CD8-positive, alpha-beta memory T cell (primary cell): ENCODE measurements around the gene NOS2. TPM values are rescaled to one million over a fixed set of nuclear protein-coding genes. Genes with fewer than 3 reads are reported as not detected.

Experiments used
- CTCF ChIA-PET: fragments of 350-600 bp; sonication (Branson Sonifier 250); formaldehyde crosslinking; loops from one replicate; lab custom pipeline; 2021; ENCODE audit warnings: antibody characterized with exemption; lab: Charles Lee
- POLR2A ChIA-PET: fragments of 350-600 bp; sonication (Branson Sonifier 250); formaldehyde crosslinking; loops from one replicate; lab custom pipeline; 2021; ENCODE audit warnings: antibody characterized with exemption; lab: Charles Lee
- DNase-seq, 5 donors: peaks; one replicate each; pipeline versions ENCODE4 v3.0.0 to v3.0.0-alpha.2; 2020 to 2022; ENCODE audit warnings: mixed read lengths in 1 of 5
- H3K27ac ChIP-seq: one replicate; pipeline ENCODE4 v1.7.0; 2013; ENCODE audit warnings: low read depth, mild to moderate bottlenecking, low read length, moderate library complexity
- H3K27me3 ChIP-seq: 2 replicates; pipeline ENCODE4 v1.7.0; 2013; ENCODE audit warnings: low read length, mild to moderate bottlenecking; ENCODE audit not compliant: insufficient read depth, poor library complexity, severe bottlenecking
- H3K36me3 ChIP-seq: 2 replicates; pipeline ENCODE4 v1.7.0; 2013; ENCODE audit warnings: mild to moderate bottlenecking, low read length, moderate library complexity; ENCODE audit not compliant: insufficient read depth
- H3K4me1 ChIP-seq: 2 replicates; pipeline ENCODE4 v1.7.0; 2013; ENCODE audit warnings: mild to moderate bottlenecking, low read length, moderate library complexity; ENCODE audit not compliant: insufficient read depth
- H3K4me3 ChIP-seq: 2 replicates; pipeline ENCODE4 v1.7.0; 2013; ENCODE audit warnings: mild to moderate bottlenecking, low read length
- H3K9me3 ChIP-seq: 2 replicates; pipeline ENCODE4 v1.7.0; 2013; ENCODE audit warnings: mild to moderate bottlenecking, low read length
- H3K27ac Mint-ChIP-seq, 8 donors: one replicate each; pipeline ENCODE4 v1.8.0; 2020 to 2021; ENCODE audit warnings: mixed read lengths in 8 of 8, mild to moderate bottlenecking in 6 of 8, inconsistent platforms in 3 of 8, moderate library complexity in 3 of 8
- H3K27me3 Mint-ChIP-seq, 2 donors: one replicate each; pipeline ENCODE4 v1.8.0; 2020 to 2021; ENCODE audit warnings: mixed read lengths in 2 of 2, mild to moderate bottlenecking in 1 of 2, moderate library complexity in 1 of 2
- H3K36me3 Mint-ChIP-seq, 3 donors: one replicate each; pipeline ENCODE4 v1.8.0; 2020 to 2021; ENCODE audit warnings: mixed read lengths in 3 of 3, inconsistent platforms in 1 of 3, mild to moderate bottlenecking in 1 of 3
- H3K4me1 Mint-ChIP-seq, 3 donors: one replicate each; pipeline ENCODE4 v1.8.0; 2020 to 2021; ENCODE audit warnings: mixed read lengths in 3 of 3, inconsistent platforms in 1 of 3, mild to moderate bottlenecking in 1 of 3
- H3K4me3 Mint-ChIP-seq, 7 donors: one replicate each; pipeline ENCODE4 v1.8.0; 2020 to 2021; ENCODE audit warnings: mixed read lengths in 7 of 7, mild to moderate bottlenecking in 6 of 7, moderate library complexity in 4 of 7, inconsistent platforms in 2 of 7
- H3K9me3 Mint-ChIP-seq, 5 donors: one replicate each; pipeline ENCODE4 v1.8.0; 2020 to 2022; ENCODE audit warnings: mixed read lengths in 5 of 5, mild to moderate bottlenecking in 3 of 5, moderate library complexity in 2 of 5, inconsistent platforms in 1 of 5
- polyA plus RNA-seq: library from polyadenylated mRNA; unstranded; fragments of 300-500 nt; fragmentation: Illumina TruSeq; gene quantifications from one replicate; pipeline ENCODE4 v1.2.3, GENCODE V29; 2021
- total RNA-seq, 2 experiments: library from RNA; stranded (reverse); gene quantifications; one replicate each; pipeline ENCODE4 v1.2.3, GENCODE V29; 2021

NOS2 gene
- total and polyA plus RNA-seq, 3 experiments from 2014 or later: 0.07 TPM; not detected in 2

GRCh38 chr17:27817731-27818130, 17.4 kb upstream of the NOS2 start:
- H3K9me3 Mint-ChIP-seq: peaks cover 10 to 24% (median 19%) of the 10 kb centered on the region in 5 donors
- no peak overlapping the region for H3K27ac ChIP-seq
- CTCF ChIA-PET: no interaction called here
- no peaks in the 10 kb centered on the region for H3K4me1 ChIP-seq
- DNase-seq: no peak
- peak overlapping the region in 1 of 8 donors; percentile 77 for H3K27ac Mint-ChIP-seq
- H3K9me3 ChIP-seq: peaks cover 4% of the 10 kb centered on the region
- H3K27me3 ChIP-seq: no peaks in the 10 kb centered on the region
- H3K36me3 ChIP-seq: no peaks in the 10 kb centered on the region
- peaks cover 0 to 25% (median 0%) of the 10 kb centered on the region in 3 donors for H3K36me3 Mint-ChIP-seq
- H3K27me3 Mint-ChIP-seq: no peaks in the 10 kb centered on the region
- no peak overlapping the region for H3K4me3 Mint-ChIP-seq
- POLR2A ChIA-PET: no interaction called here
- no peak overlapping the region for H3K4me3 ChIP-seq
- no peaks in the 10 kb centered on the region for H3K4me1 Mint-ChIP-seq

DNA sequence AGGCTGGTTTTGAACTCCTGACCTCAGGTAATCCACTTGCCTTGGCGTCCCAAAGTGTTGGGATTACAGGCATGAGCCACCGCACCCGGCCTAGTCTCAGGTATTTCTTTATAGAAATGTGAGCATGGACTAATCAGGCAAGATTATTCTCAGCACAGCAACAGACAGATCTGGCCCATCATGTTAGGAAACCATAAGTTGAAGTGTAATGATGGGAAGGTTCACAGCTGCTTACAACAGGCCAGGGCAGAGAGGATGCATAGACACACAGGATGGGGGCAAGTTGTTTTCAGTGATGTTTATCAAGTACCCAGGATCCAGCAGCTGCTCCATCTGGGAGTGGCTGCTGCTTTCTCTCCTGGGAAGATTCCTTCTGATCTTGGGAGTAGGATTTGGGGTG, 16.6 kb upstream of the NOS2 start:
- ChIA-PET POLR2A (no interaction called here), CTCF (no interaction called here)
- peaks cover 6 to 18% (median 13%) of the 10 kb centered on the region in 5 donors for H3K9me3 Mint-ChIP-seq
- no peaks in the 10 kb centered on the region for H3K27me3 Mint-ChIP-seq
- Histone ChIP-seq H3K9me3 (peaks cover 4% of the 10 kb centered on the region), H3K4me3 (no peak overlapping the region), H3K27ac (no peak overlapping the region), H3K27me3 (no peaks in the 10 kb centered on the region), H3K4me1 (no peaks in the 10 kb centered on the region), H3K36me3 (no peaks in the 10 kb centered on the region)
- no peak overlapping the region for H3K27ac Mint-ChIP-seq
- H3K4me3 Mint-ChIP-seq: peak overlapping the region in 1 of 7 donors; percentile 59
- no peaks in the 10 kb centered on the region for H3K4me1 Mint-ChIP-seq
- DNase-seq: no peak
- peaks cover 0 to 21% (median 0%) of the 10 kb centered on the region in 3 donors for H3K36me3 Mint-ChIP-seq

GRCh38 chr17:27811961-27812360, 11.6 kb upstream of the NOS2 start:
- Mint-ChIP-seq H3K27ac (no peak overlapping the region), H3K4me3 (no peak overlapping the region), H3K9me3 (no peaks in the 10 kb centered on the region), H3K36me3 (peaks cover 0 to 2% (median 0%) of the 10 kb centered on the region in 3 donors), H3K27me3 (peaks cover 0 to 4% of the 10 kb centered on the region in 2 donors), H3K4me1 (peaks cover 22 to 30% (median 29%) of the 10 kb centered on the region in 3 donors)
- Histone ChIP-seq H3K36me3 (no peaks in the 10 kb centered on the region), H3K4me3 (no peak overlapping the region), H3K27me3 (no peaks in the 10 kb centered on the region), H3K27ac (no peak overlapping the region), H3K9me3 (no peaks in the 10 kb centered on the region), H3K4me1 (peaks cover 16% of the 10 kb centered on the region)
- DNase-seq: no peak
- POLR2A ChIA-PET: interaction anchor here (1.6 kb wide), 1 partner anchor 82 kb away, joined by 4 read pairs; the partner anchor contains the start of gene LYRM9
- CTCF ChIA-PET: interaction anchor here (8.6 to 11.0 kb wide), 2 partner anchors 67 to 80 kb away, joined by 167 to 195 read pairs; partner anchors contain the start of gene LYRM9

DNA sequence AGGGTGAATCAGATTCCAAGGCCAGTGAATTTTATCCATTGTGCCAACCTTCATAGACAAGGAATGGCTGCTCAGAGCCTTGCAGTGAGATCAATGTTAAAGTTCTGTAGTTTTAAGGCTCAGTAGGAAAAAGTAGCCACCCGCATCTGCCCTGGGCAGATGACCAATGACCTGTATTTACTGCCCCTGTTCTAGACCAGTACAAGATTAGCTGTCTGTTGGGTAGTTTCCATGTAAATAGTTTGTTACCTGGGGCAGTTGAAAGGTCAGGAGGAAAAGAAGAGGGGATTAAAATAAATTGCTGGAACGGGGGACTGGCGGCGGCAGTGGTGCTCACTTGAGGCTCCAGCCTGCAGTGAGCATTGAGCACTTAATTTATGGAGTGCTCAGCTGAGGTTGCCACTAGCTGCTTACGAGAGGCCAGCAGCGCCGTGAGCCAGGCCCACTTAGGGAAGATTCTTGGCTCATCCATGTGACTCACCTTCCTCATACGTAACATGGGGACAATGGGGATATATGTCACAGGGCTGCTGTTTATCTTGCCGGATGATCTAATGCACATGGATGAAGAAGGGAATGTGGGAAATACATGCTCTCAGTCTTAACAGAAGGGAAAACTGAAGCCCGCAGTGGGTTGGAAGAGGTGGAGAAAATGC, 10.7 kb upstream of the NOS2 start:
- H3K36me3 Mint-ChIP-seq: peaks cover 0 to 2% (median 0%) of the 10 kb centered on the region in 3 donors
- POLR2A ChIA-PET: interaction anchor here (1.6 kb wide), 1 partner anchor 82 kb away, joined by 4 read pairs; the partner anchor contains the start of gene LYRM9
- H3K27me3 Mint-ChIP-seq: peaks cover 0 to 4% of the 10 kb centered on the region in 2 donors
- no peak overlapping the region for H3K27ac ChIP-seq
- no peak overlapping the region for H3K4me3 Mint-ChIP-seq
- no peaks in the 10 kb centered on the region for H3K27me3 ChIP-seq
- no peaks in the 10 kb centered on the region for H3K9me3 Mint-ChIP-seq
- no peaks in the 10 kb centered on the region for H3K36me3 ChIP-seq
- H3K4me3 ChIP-seq: no peak overlapping the region
- H3K27ac Mint-ChIP-seq: no peak overlapping the region
- H3K4me1 Mint-ChIP-seq: peaks cover 23 to 33% (median 32%) of the 10 kb centered on the region in 3 donors
- DNase-seq: no peak
- CTCF ChIA-PET: interaction anchor here (8.6 to 11.0 kb wide), 2 partner anchors 68 to 81 kb away, joined by 167 to 195 read pairs; partner anchors contain the start of gene LYRM9
- peaks cover 19% of the 10 kb centered on the region for H3K4me1 ChIP-seq
- no peaks in the 10 kb centered on the region for H3K9me3 ChIP-seq

GRCh38 chr17:27810211-27810901, 10.0 kb upstream of the NOS2 start:
- H3K36me3 Mint-ChIP-seq: peaks cover 0 to 2% (median 0%) of the 10 kb centered on the region in 3 donors
- H3K4me1 Mint-ChIP-seq: peaks cover 30 to 40% (median 39%) of the 10 kb centered on the region in 3 donors
- Histone ChIP-seq H3K4me3 (no peak overlapping the region), H3K36me3 (no peaks in the 10 kb centered on the region), H3K27ac (no peak overlapping the region), H3K9me3 (no peaks in the 10 kb centered on the region), H3K27me3 (no peaks in the 10 kb centered on the region), H3K4me1 (peaks cover 25% of the 10 kb centered on the region)
- ChIA-PET CTCF (interaction anchor here (1.0 to 11.0 kb wide), 3 partner anchors 9 to 82 kb away, joined by 3 to 195 read pairs (median 167); partner anchors contain the start of gene LYRM9), POLR2A (interaction anchor here (0.5 to 1.6 kb wide), 2 partner anchors 36 to 83 kb away, joined by 3 to 4 read pairs; partner anchors contain the start of gene LYRM9)
- peaks cover 0 to 4% of the 10 kb centered on the region in 2 donors for H3K27me3 Mint-ChIP-seq
- H3K9me3 Mint-ChIP-seq: no peaks in the 10 kb centered on the region
- peak overlapping the region in 1 of 8 donors; percentile 23 for H3K27ac Mint-ChIP-seq
- DNase-seq: no peak
- H3K4me3 Mint-ChIP-seq: no peak overlapping the region

DNA sequence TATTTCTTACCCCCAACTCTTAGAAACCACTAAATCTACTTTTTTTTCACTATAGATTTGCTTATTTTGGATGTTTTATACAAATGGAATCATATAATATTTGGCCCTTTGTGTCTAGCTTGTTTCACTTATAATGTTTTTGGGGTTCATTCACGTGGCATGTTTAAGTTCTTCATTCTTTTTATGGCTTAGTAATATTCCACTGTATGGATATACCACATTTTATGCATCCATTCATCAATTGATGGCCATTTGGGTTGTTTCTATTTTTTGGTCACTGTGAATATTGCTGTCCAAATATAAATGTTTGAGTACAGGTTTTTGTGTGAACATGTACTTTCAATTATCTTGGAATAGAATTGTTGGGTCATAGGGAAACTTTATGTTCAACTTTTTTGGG, 9.2 kb upstream of the NOS2 start:
- Mint-ChIP-seq H3K4me1 (peaks cover 32 to 43% (median 41%) of the 10 kb centered on the region in 3 donors), H3K27ac (peak overlapping the region in 2 of 8 donors; percentile 52 to 76), H3K36me3 (peaks cover 0 to 2% (median 0%) of the 10 kb centered on the region in 3 donors), H3K4me3 (no peak overlapping the region), H3K9me3 (no peaks in the 10 kb centered on the region), H3K27me3 (peaks cover 0 to 4% of the 10 kb centered on the region in 2 donors)
- no peaks in the 10 kb centered on the region for H3K9me3 ChIP-seq
- peaks cover 27% of the 10 kb centered on the region for H3K4me1 ChIP-seq
- no peak for DNase-seq
- H3K4me3 ChIP-seq: no peak overlapping the region
- no peaks in the 10 kb centered on the region for H3K27me3 ChIP-seq
- POLR2A ChIA-PET: no interaction called here
- no peaks in the 10 kb centered on the region for H3K36me3 ChIP-seq
- CTCF ChIA-PET: interaction anchor here (1.0 to 11.0 kb wide), 3 partner anchors 9 to 83 kb away, joined by 3 to 195 read pairs (median 167); partner anchors contain the start of gene LYRM9
- no peak overlapping the region for H3K27ac ChIP-seq

- H3K27ac ChIP-seq: peak overlapping the region; percentile 6
- no peaks in the 10 kb centered on the region for H3K36me3 ChIP-seq
- H3K4me3 Mint-ChIP-seq: peak overlapping the region in 4 of 7 donors; percentile 16 to 87 (median 81)
- H3K27ac Mint-ChIP-seq: peak overlapping the region; percentile 74 to 99 (median 96)
- peaks cover 0 to 4% of the 10 kb centered on the region in 2 donors for H3K27me3 Mint-ChIP-seq
- CTCF ChIA-PET: interaction anchor here (1.2 to 11.0 kb wide), 4 partner anchors 15 to 443 kb away, joined by 4 to 195 read pairs (median 87); partner anchors contain the start of gene LYRM9
- POLR2A ChIA-PET: interaction anchor here (1.2 to 2.3 kb wide), 3 partner anchors 38 to 510 kb away, joined by 4 to 26 read pairs (median 4); partner anchors contain the start of genes LYRM9 and TMEM97
- no peak for DNase-seq
- H3K36me3 Mint-ChIP-seq: peaks cover 0 to 2% (median 0%) of the 10 kb centered on the region in 3 donors
- no peaks in the 10 kb centered on the region for H3K9me3 Mint-ChIP-seq
- H3K4me3 ChIP-seq: no peak overlapping the region
- H3K27me3 ChIP-seq: no peaks in the 10 kb centered on the region
- no peaks in the 10 kb centered on the region for H3K9me3 ChIP-seq
- peaks cover 32 to 43% (median 41%) of the 10 kb centered on the region in 3 donors for H3K4me1 Mint-ChIP-seq
- H3K4me1 ChIP-seq: peaks cover 27% of the 10 kb centered on the region
Observed at GRCh38 chr17:27808628-27809027, 8.3 kb upstream of the NOS2 start.
